Measurements from ENCODE around the gene LILRB3. TPM values are rescaled to one million over a fixed set of nuclear protein-coding genes. Genes with fewer than 3 reads are reported as not detected.

The LILRB3 gene
- total and polyA plus RNA-seq, 2 of the 4 experiments (the other 2 are of a cell fraction): not detected

- in situ Hi-C loops (cut with MboI; ENCODE audit: low sequenced_read_pairs): no loop called here
- no TSS peak for BruUV-seq (replicated peaks)
These were observed 29.8 kb downstream of the LILRB3 start for GRCh38 chr19:54193011-54193410.

More at GRCh38 chr19:54193011-54193410, 29.8 kb downstream of the LILRB3 start:
- POLR2A ChIA-PET (ENCODE audit: unreplicated experiment): no interaction called here
- no peak overlapping the region for H2BK120ac ChIP-seq (ENCODE audit: low read depth, low read length)
- H3K9me1 ChIP-seq (ENCODE audit: insufficient read depth, low read length): no peaks in the 10 kb centered on the region
- no peak overlapping the region for H4K8ac ChIP-seq (ENCODE audit: low read depth in 2 of 2, low read length in 2 of 2)
- no peak overlapping the region for H4K5ac ChIP-seq (ENCODE audit: low read depth, low read length)
- no peak overlapping the region for H3K4ac ChIP-seq (ENCODE audit: low read depth, low read length)
- no peak overlapping the region for H2AFZ ChIP-seq (replicated peaks; ENCODE audit: low read length, poor library complexity)
- H2AK9ac ChIP-seq (replicated peaks; ENCODE audit: low read depth, low read length, poor library complexity): no peak overlapping the region
- WGBS, 2 experiments (ENCODE audit: extremely low coverage in 2 of 2, insufficient read length in 1 of 2): no CpG with 5 or more reads among the region's 11 CpGs
- no peak overlapping the region for H2BK15ac ChIP-seq (ENCODE audit: low read depth, low read length)
- H3K9me3 ChIP-seq (ENCODE audit: control insufficient read depth, insufficient read depth, low read length): no peaks in the 10 kb centered on the region
- no peak for DNase-seq
- no peak overlapping the region for H4K91ac ChIP-seq (ENCODE audit: insufficient read depth, low read depth, low read length)
- peaks cover 5% of the 10 kb centered on the region; the same call in 1 of the 2 replicates for H3K36me3 ChIP-seq (ENCODE audit: control insufficient read depth, insufficient read depth, low read length)
- no peak overlapping the region for H3K4me2 ChIP-seq (ENCODE audit: low read depth, low read length)
- intact Hi-C loops (cut with micrococcal nuclease) (no loop called here), dilution Hi-C loops (cut with HindIII; ENCODE audit: low sequenced_read_pairs, unreplicated experiment) (no loop called here)
- H3K18ac ChIP-seq (ENCODE audit: low read depth, low read length): no peak overlapping the region
- no peak overlapping the region; the same call in 1 of the 2 replicates for H2AK5ac ChIP-seq (ENCODE audit: low read depth, low read length)
- no peak overlapping the region for H3K56ac ChIP-seq (ENCODE audit: extremely low read depth, insufficient read depth, low read length)
- no peak overlapping the region for H2BK5ac ChIP-seq (ENCODE audit: low read depth, low read length, poor library complexity, severe bottlenecking)
- CTCF ChIA-PET: no interaction called here
- no peak overlapping the region for H3K9ac ChIP-seq (ENCODE audit: low read depth, low read length)
- ATAC-seq (ENCODE audit: low read depth): no peak
- no peak overlapping the region for H3K27ac ChIP-seq (ENCODE audit: insufficient read depth, low read length)
- peaks cover 5% of the 10 kb centered on the region for H3K4me1 ChIP-seq (ENCODE audit: control insufficient read depth, insufficient read depth, low read length)
- H4K20me1 ChIP-seq (ENCODE audit: insufficient read depth, low read length): peaks cover 16% of the 10 kb centered on the region
- H2BK20ac ChIP-seq (ENCODE audit: low read depth, low read length): no peak overlapping the region
- peaks cover 16 to 31% of the 10 kb centered on the region in 2 experiments for H3K79me1 ChIP-seq (ENCODE audit: low read depth in 1 of 2, low read length in 2 of 2)
- H3K14ac ChIP-seq (replicated peaks; ENCODE audit: low read depth, low read length): no peak overlapping the region
- no peak for TF ChIP-seq RAD21 (IDR thresholded peaks at IDR 0.05; ENCODE audit: low read length)
- TF ChIP-seq CEBPB (IDR thresholded peaks at IDR 0.05; ENCODE audit: low read depth, low read length): no peak
- TF ChIP-seq FOS (IDR thresholded peaks at IDR 0.05; ENCODE audit: low read depth, low read length): no peak
- TF ChIP-seq MAFK (IDR thresholded peaks at IDR 0.05; ENCODE audit: low read depth, low read length): no peak
- no peak for TF ChIP-seq RFX5 (IDR thresholded peaks at IDR 0.05; ENCODE audit: low read depth, low read length)
- TF ChIP-seq RCOR1 (IDR thresholded peaks at IDR 0.05; ENCODE audit: insufficient replicate concordance, low read length): no peak
- no peaks in the 10 kb centered on the region for H3K27me3 ChIP-seq (ENCODE audit: control insufficient read depth, insufficient read depth, low read length)
- H3K23ac ChIP-seq (ENCODE audit: low read depth, low read length): no peak overlapping the region
- no peak overlapping the region for H3K4me3 ChIP-seq (ENCODE audit: insufficient read depth, low read depth, low read length)
